ENCODE results near the gene SIAE.

The SIAE gene

DNA sequence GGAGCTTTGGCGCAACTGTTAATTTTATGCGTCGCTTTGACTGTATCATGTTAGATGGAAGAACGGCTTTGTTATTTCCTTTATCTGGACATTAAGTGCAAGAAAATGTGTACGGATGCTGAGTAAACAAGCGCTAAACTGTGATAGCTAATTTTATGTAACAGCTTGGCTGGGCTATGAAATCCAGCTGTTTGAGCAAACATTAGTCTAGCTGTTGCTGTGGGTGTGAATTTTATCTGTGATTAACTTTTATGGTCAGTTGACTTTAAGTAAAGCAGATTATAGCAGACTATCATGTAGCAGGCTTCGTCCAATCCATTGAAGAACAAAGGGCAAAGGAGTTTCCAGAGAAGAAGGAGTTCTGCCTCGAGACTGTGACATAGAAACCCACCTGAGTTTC, 89.8 kb downstream of the SIAE start:
- DNase-seq (ENCODE audit: extremely low read depth, low read depth) = no peak
- TF ChIP-seq, protein P1, sequence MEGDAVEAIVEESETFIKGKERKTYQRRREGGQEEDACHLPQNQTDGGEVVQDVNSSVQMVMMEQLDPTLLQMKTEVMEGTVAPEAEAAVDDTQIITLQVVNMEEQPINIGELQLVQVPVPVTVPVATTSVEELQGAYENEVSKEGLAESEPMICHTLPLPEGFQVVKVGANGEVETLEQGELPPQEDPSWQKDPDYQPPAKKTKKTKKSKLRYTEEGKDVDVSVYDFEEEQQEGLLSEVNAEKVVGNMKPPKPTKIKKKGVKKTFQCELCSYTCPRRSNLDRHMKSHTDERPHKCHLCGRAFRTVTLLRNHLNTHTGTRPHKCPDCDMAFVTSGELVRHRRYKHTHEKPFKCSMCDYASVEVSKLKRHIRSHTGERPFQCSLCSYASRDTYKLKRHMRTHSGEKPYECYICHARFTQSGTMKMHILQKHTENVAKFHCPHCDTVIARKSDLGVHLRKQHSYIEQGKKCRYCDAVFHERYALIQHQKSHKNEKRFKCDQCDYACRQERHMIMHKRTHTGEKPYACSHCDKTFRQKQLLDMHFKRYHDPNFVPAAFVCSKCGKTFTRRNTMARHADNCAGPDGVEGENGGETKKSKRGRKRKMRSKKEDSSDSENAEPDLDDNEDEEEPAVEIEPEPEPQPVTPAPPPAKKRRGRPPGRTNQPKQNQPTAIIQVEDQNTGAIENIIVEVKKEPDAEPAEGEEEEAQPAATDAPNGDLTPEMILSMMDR (IDR thresholded peaks at IDR 0.05; ENCODE audit: low read depth, low read length) = no peak
